PC-3 (cell line): ENCODE data around the gene APOA4. TPM values are rescaled to one million over a fixed set of nuclear protein-coding genes. Genes with fewer than 3 reads are reported as not detected.

Experiments
- ATAC-seq: fragments of 200-7000 bp; cut with Tn5 transposase; 2 replicates; pipeline ENCODE4 v1.9.1; 2020; ENCODE audit warnings: mild to moderate bottlenecking, moderate library complexity
- BruUV-seq: library from RNA; stranded (reverse); fragments of 400-500 nt; replicated peaks from 2 replicates; lab custom pipeline; 2021; lab: Mats Ljungman, UMichigan
- CTCF ChIA-PET: fragments of 300-600 bp; sonication (Branson Sonifier 250); formaldehyde crosslinking; loops from one replicate; lab custom pipeline; 2022; ENCODE audit warnings: antibody characterized with exemption; lab: Charles Lee
- POLR2A ChIA-PET: fragments of 300-600 bp; sonication (Branson Sonifier 250); formaldehyde crosslinking; loops from one replicate; lab custom pipeline; 2022; ENCODE audit warnings: antibody characterized with exemption; ENCODE audit not compliant: unreplicated experiment; lab: Charles Lee
- DNase-seq: peaks from one replicate; pipeline ENCODE4 v3.0.0-alpha.2; 2015
- H2AFZ ChIP-seq: fragments of 300-600 bp; sonication (generic); 2 replicates; pipeline ENCODE4 v1.6.0; 2016; ENCODE audit warnings: antibody characterized with exemption, low read length
- H3F3A ChIP-seq: fragments of 300-600 bp; sonication (generic); one replicate; pipeline ENCODE4 v1.6.0; 2017; ENCODE audit warnings: antibody characterized with exemption, low read length, control low read depth, mild to moderate bottlenecking; ENCODE audit not compliant: unreplicated experiment
- H3K27ac ChIP-seq: fragments of 300-600 bp; sonication (generic); 2 replicates; pipeline ENCODE4 v1.5.1; 2016; ENCODE audit warnings: mild to moderate bottlenecking, low read length
- H3K27me3 ChIP-seq: fragments of 300-600 bp; sonication (generic); 2 replicates; pipeline ENCODE4 v1.6.1; 2016; ENCODE audit warnings: low read length, mixed read lengths
- H3K36me3 ChIP-seq: fragments of 300-600 bp; sonication (generic); 2 replicates; pipeline ENCODE4 v1.6.1; 2016; ENCODE audit warnings: low read depth, mixed run types, low read length, mixed read lengths
- H3K4me1 ChIP-seq: fragments of 300-600 bp; sonication (generic); 2 replicates; pipeline ENCODE4 v1.5.1; 2016; ENCODE audit warnings: low read length; ENCODE audit not compliant: insufficient read depth
- H3K4me2 ChIP-seq: fragments of 300-600 bp; sonication (generic); 2 replicates; pipeline ENCODE4 v1.6.0; 2016; ENCODE audit warnings: low read length
- H3K4me3 ChIP-seq: fragments of 300-600 bp; sonication (generic); 2 replicates; pipeline ENCODE4 v1.5.1; 2016; ENCODE audit warnings: mild to moderate bottlenecking, low read length, mixed read lengths
- H3K79me2 ChIP-seq: fragments of 300-600 bp; sonication (generic); 2 replicates; pipeline ENCODE4 v1.6.1; 2017; ENCODE audit warnings: low read length, mixed read lengths
- H3K9ac ChIP-seq: fragments of 300-600 bp; sonication (generic); 2 replicates; pipeline ENCODE4 v1.6.0; 2016; ENCODE audit warnings: mild to moderate bottlenecking, low read length
- H3K9me2 ChIP-seq: fragments of 300-600 bp; sonication (generic); replicated peaks from 2 replicates; pipeline ENCODE4 v1.6.1; 2016; ENCODE audit warnings: mixed run types, low read length, mixed read lengths
- H3K9me3 ChIP-seq: fragments of 300-600 bp; sonication (generic); 2 replicates; pipeline ENCODE4 v1.6.1; 2016; ENCODE audit warnings: low read length, mixed read lengths
- H4K20me1 ChIP-seq: fragments of 300-600 bp; sonication (generic); 2 replicates; pipeline ENCODE4 v1.6.1; 2016; ENCODE audit warnings: low read length, mixed read lengths
- CTCF ChIP-seq: fragments of 300-600 bp; sonication (generic); conservative IDR thresholded peaks from 2 replicates; pipeline ENCODE4 v1.5.1; 2017; ENCODE audit warnings: antibody characterized with exemption, low read depth, mild to moderate bottlenecking, low read length
- EZH2 ChIP-seq: fragments of 300-600 bp; sonication (generic); IDR thresholded peaks from one replicate; pipeline ENCODE4 v1.6.1; 2017; ENCODE audit warnings: antibody characterized with exemption, mild to moderate bottlenecking, low read length; ENCODE audit not compliant: unreplicated experiment
- EZH2phosphoT487 ChIP-seq: fragments of 300-600 bp; sonication (generic); IDR thresholded peaks from 2 replicates; pipeline ENCODE4 v1.6.1; 2018; ENCODE audit warnings: mild to moderate bottlenecking, antibody characterized with exemption, low read length, borderline replicate concordance
- intact Hi-C: fragments of 100-400 bp; cut with micrococcal nuclease; formaldehyde crosslinking; loops from 2 replicates; pipeline ENCODE4 v1.9.0; 2023
- total RNA-seq: library from RNA; depleted of rRNA; stranded (reverse); fragments of >200 nt; gene quantifications from 2 replicates; pipeline ENCODE4 v1.2.3, GENCODE V29; 2014

APOA4 gene
- total RNA-seq, 1 experiment from 2014 or later = not detected

GRCh38 chr11:116855413-116855812 is 32.3 kb upstream of the APOA4 start:
- Histone ChIP-seq H3K27me3 (no peaks in the 10 kb centered on the region), H3K79me2 (no peaks in the 10 kb centered on the region), H3K36me3 (peaks cover 16% of the 10 kb centered on the region; the same call in 1 of the 2 replicates), H4K20me1 (no peaks in the 10 kb centered on the region), H3K4me1 (peaks cover 34% of the 10 kb centered on the region), H3K9me2 (no peaks in the 10 kb centered on the region), H3F3A (peaks cover 15% of the 10 kb centered on the region), H2AFZ (no peak overlapping the region), H3K27ac (no peak overlapping the region), H3K9ac (no peak overlapping the region), H3K9me3 (no peaks in the 10 kb centered on the region), H3K4me3 (no peak overlapping the region), H3K4me2 (no peak overlapping the region)
- BruUV-seq = no TSS peak
- ATAC-seq = no peak
- no peak for TF ChIP-seq EZH2phosphoT487
- TF ChIP-seq EZH2 = no peak
- TF ChIP-seq CTCF = no peak
- intact Hi-C loops = loop anchor here (10.0 kb wide), 1 partner anchor 379 kb away; the partner anchor contains the start of genes PCSK7 and RNF214
- ChIA-PET POLR2A (interaction anchor here (0.7 kb wide), 1 partner anchor 123 kb away, joined by 6 read pairs; no protein-coding TSS in a partner anchor), CTCF (no interaction called here)
- DNase-seq = no peak

GRCh38 chr11:116853461-116854073 is 30.5 kb upstream of the APOA4 start:
- peak overlapping the region; percentile 87 for H3K9ac ChIP-seq
- intact Hi-C loops = loop anchor here (1.0 to 10.0 kb wide), 5 partner anchors 18 to 381 kb away; partner anchors contain the start of genes APOA5, BUD13, PCSK7 and RNF214
- peak; percentile 99 for DNase-seq
- no peaks in the 10 kb centered on the region for H3K27me3 ChIP-seq
- peaks cover 15% of the 10 kb centered on the region for H3F3A ChIP-seq
- H2AFZ ChIP-seq = no peak overlapping the region
- H3K4me1 ChIP-seq = peaks cover 34% of the 10 kb centered on the region
- H4K20me1 ChIP-seq = no peaks in the 10 kb centered on the region
- ATAC-seq = peak; percentile 84
- no peak for TF ChIP-seq EZH2
- no peak for TF ChIP-seq EZH2phosphoT487
- TF ChIP-seq CTCF = no peak
- H3K36me3 ChIP-seq = peaks cover 13% of the 10 kb centered on the region; the same call in 1 of the 2 replicates
- peak overlapping the region; percentile 82 for H3K4me2 ChIP-seq
- no TSS peak for BruUV-seq
- peak overlapping the region; percentile 50 for H3K4me3 ChIP-seq
- peak overlapping the region; percentile 97 for H3K27ac ChIP-seq
- no peaks in the 10 kb centered on the region for H3K9me3 ChIP-seq
- H3K79me2 ChIP-seq = no peaks in the 10 kb centered on the region
- ChIA-PET CTCF (interaction anchor here (0.6 to 2.8 kb wide), 3 partner anchors 18 to 252 kb away, joined by 3 to 16 read pairs (median 5); no protein-coding TSS in a partner anchor), POLR2A (interaction anchor here (0.5 to 1.0 kb wide), 4 partner anchors 18 to 342 kb away, joined by 3 to 10 read pairs (median 7); no protein-coding TSS in a partner anchor)
- H3K9me2 ChIP-seq = no peaks in the 10 kb centered on the region
